Keratinocyte (primary cell): ENCODE results near the gene MUC6.

Experiments used
- CTCF ChIP-seq, 3 experiments: IDR thresholded peaks in 1 of 3; conservative IDR thresholded peaks in 1 of 3; optimal IDR thresholded peaks in 1 of 3; 2 replicates in 2 of 3; 3 replicates in 1 of 3; pipeline versions ENCODE3 to v1.5.1; 2011; ENCODE audit warnings: low read length in 3 of 3, mild to moderate bottlenecking in 3 of 3, moderate library complexity in 2 of 3, control low read depth in 1 of 3, inconsistent platforms in 1 of 3; ENCODE audit not compliant: insufficient read depth in 2 of 3; ENCODE audit errors: extremely low read depth in 1 of 3
- EZH2 ChIP-seq: IDR thresholded peaks from one replicate; pipeline ENCODE4 v1.6.1; 2012; ENCODE audit warnings: inconsistent platforms, mild to moderate bottlenecking, low read length, moderate library complexity

- TF ChIP-seq CTCF (optimal IDR thresholded peaks at IDR 0.05 in 1 of 3, IDR thresholded peaks at IDR 0.05 in 1 of 3, conservative IDR thresholded peaks at IDR 0.05 in 1 of 3; ENCODE audit: extremely low read depth in 1 of 3, insufficient read depth in 2 of 3, low read length in 3 of 3) (no peak), EZH2 (no peak)
These were observed 3.3 kb downstream of the MUC6 start for GRCh38 chr11:1033016-1033798.
